ENCODE results near the gene TTC32. TPM values are rescaled to one million over a fixed set of nuclear protein-coding genes. Genes with fewer than 3 reads are reported as not detected.

Gene TTC32
- total and polyA plus RNA-seq, 2 of the 4 experiments (the other 2 are of a cell fraction), result 1.1 to 3.9 TPM

- H3K4me3 ChIP-seq (ENCODE audit: insufficient read depth, low read depth, low read length), result no peak overlapping the region
- BruUV-seq (replicated peaks), result no TSS peak
- H3K18ac ChIP-seq (ENCODE audit: low read depth, low read length), result no peak overlapping the region
- ATAC-seq (ENCODE audit: low read depth), result no peak
- no peak overlapping the region for H4K5ac ChIP-seq (ENCODE audit: low read depth, low read length)
- intact Hi-C loops (cut with micrococcal nuclease) (loop anchor here (5.0 to 10.0 kb wide), 4 partner anchors 230 to 1427 kb away; no protein-coding TSS in a partner anchor), dilution Hi-C loops (cut with HindIII; ENCODE audit: low sequenced_read_pairs, unreplicated experiment) (no loop called here), in situ Hi-C loops (cut with MboI; ENCODE audit: low sequenced_read_pairs) (loop anchor here (5.0 to 10.0 kb wide), 2 partner anchors 497 to 1120 kb away; no protein-coding TSS in a partner anchor)
- peaks cover 11% of the 10 kb centered on the region for H3K27me3 ChIP-seq (ENCODE audit: control insufficient read depth, insufficient read depth, low read length)
- WGBS, 2 experiments (ENCODE audit: extremely low coverage in 2 of 2, insufficient read length in 1 of 2), result 84% methylated on average over 6 of the region's 11 CpGs; no CpG with 5 or more reads in 1 of the 2 experiments
- no peak overlapping the region for H3K56ac ChIP-seq (ENCODE audit: extremely low read depth, insufficient read depth, low read length)
- H4K8ac ChIP-seq (ENCODE audit: low read depth in 2 of 2, low read length in 2 of 2), result no peak overlapping the region
- H3K79me1 ChIP-seq (ENCODE audit: low read depth in 1 of 2, low read length in 2 of 2), result no peaks in the 10 kb centered on the region
- no peak overlapping the region for H2BK120ac ChIP-seq (ENCODE audit: low read depth, low read length)
- no peak overlapping the region for H3K14ac ChIP-seq (replicated peaks; ENCODE audit: low read depth, low read length)
- ChIA-PET POLR2A (ENCODE audit: unreplicated experiment) (no interaction called here), CTCF (interaction anchor here (1.4 to 1.7 kb wide), 2 partner anchors 8 to 11 kb away, joined by 4 to 7 read pairs; no protein-coding TSS in a partner anchor)
- H3K4me2 ChIP-seq (ENCODE audit: low read depth, low read length), result no peak overlapping the region
- no peak overlapping the region for H3K4ac ChIP-seq (ENCODE audit: low read depth, low read length)
- H3K23ac ChIP-seq (ENCODE audit: low read depth, low read length), result no peak overlapping the region
- peaks cover 18% of the 10 kb centered on the region for H3K4me1 ChIP-seq (ENCODE audit: control insufficient read depth, insufficient read depth, low read length)
- H2AK5ac ChIP-seq (ENCODE audit: low read depth, low read length), result no peak overlapping the region
- H3K9ac ChIP-seq (ENCODE audit: low read depth, low read length), result no peak overlapping the region
- no peak overlapping the region for H2AK9ac ChIP-seq (replicated peaks; ENCODE audit: low read depth, low read length, poor library complexity)
- H3K36me3 ChIP-seq (ENCODE audit: control insufficient read depth, insufficient read depth, low read length), result no peaks in the 10 kb centered on the region
- no peaks in the 10 kb centered on the region for H4K20me1 ChIP-seq (ENCODE audit: insufficient read depth, low read length)
- H2AFZ ChIP-seq (replicated peaks; ENCODE audit: low read length, poor library complexity), result no peak overlapping the region
- no peaks in the 10 kb centered on the region for H3K9me3 ChIP-seq (ENCODE audit: control insufficient read depth, insufficient read depth, low read length)
- no peak overlapping the region for H3K27ac ChIP-seq (ENCODE audit: insufficient read depth, low read length)
- H2BK5ac ChIP-seq (ENCODE audit: low read depth, low read length, poor library complexity, severe bottlenecking), result no peak overlapping the region
- TF ChIP-seq RFX5 (IDR thresholded peaks at IDR 0.05; ENCODE audit: low read depth, low read length), result no peak
- no peak for TF ChIP-seq CTCF (conservative IDR thresholded peaks at IDR 0.05; ENCODE audit: low read depth, low read length)
- TF ChIP-seq POLR2A (IDR thresholded peaks at IDR 0.05; ENCODE audit: low read depth, low read length), result no peak
- TF ChIP-seq NFE2L2 (IDR thresholded peaks at IDR 0.05; ENCODE audit: low read depth, low read length), result no peak
- TF ChIP-seq SMC3 (IDR thresholded peaks at IDR 0.05; ENCODE audit: low read depth, low read length), result no peak
- TF ChIP-seq RAD21 (IDR thresholded peaks at IDR 0.05; ENCODE audit: low read length), result no peak
- no peak for TF ChIP-seq RCOR1 (IDR thresholded peaks at IDR 0.05; ENCODE audit: insufficient replicate concordance, low read length)
- no peak for TF ChIP-seq USF2 (IDR thresholded peaks at IDR 0.05; ENCODE audit: low read depth, low read length)
- no peak for TF ChIP-seq CHD1 (IDR thresholded peaks at IDR 0.05; ENCODE audit: low read depth, low read length)
- no peak for TF ChIP-seq MAZ (IDR thresholded peaks at IDR 0.05; ENCODE audit: borderline replicate concordance, low read depth, low read length)
- no peak for TF ChIP-seq MXI1 (IDR thresholded peaks at IDR 0.05; ENCODE audit: borderline replicate concordance, low read depth, low read length)
- TF ChIP-seq FOS (IDR thresholded peaks at IDR 0.05; ENCODE audit: low read depth, low read length), result no peak
- no peak overlapping the region for H2BK15ac ChIP-seq (ENCODE audit: low read depth, low read length)
- H3K9me1 ChIP-seq (ENCODE audit: insufficient read depth, low read length), result peaks cover 10% of the 10 kb centered on the region
- H2BK20ac ChIP-seq (ENCODE audit: low read depth, low read length), result no peak overlapping the region
- H4K91ac ChIP-seq (ENCODE audit: insufficient read depth, low read depth, low read length), result no peak overlapping the region
- DNase-seq, result no peak
Observed at GRCh38 chr2:19864381-19864780, 37.4 kb downstream of the TTC32 start.

Measured in IMR-90 (cell line).